Breast epithelium (tissue), 3 donors: ENCODE measurements around the gene ASF1A.

Experiments used
- CTCF ChIP-seq, 3 donors: fragments of 450-650 bp; IDR thresholded peaks; one replicate each; pipeline ENCODE4 v1.5.1; 2016 to 2017; ENCODE audit warnings: antibody characterized with exemption in 3 of 3, mild to moderate bottlenecking in 3 of 3, moderate library complexity in 3 of 3
- POLR2A ChIP-seq: fragments of 450-650 bp; IDR thresholded peaks from one replicate; pipeline ENCODE4 v1.6.1; 2016; ENCODE audit warnings: antibody characterized with exemption, mild to moderate bottlenecking, moderate library complexity
- POLR2AphosphoS5 ChIP-seq, 3 donors: sonication (generic); formaldehyde crosslinking; IDR thresholded peaks; one replicate each; pipeline ENCODE4 v1.6.1; 2017; ENCODE audit warnings: antibody characterized with exemption in 3 of 3

- no peak for TF ChIP-seq POLR2A
- TF ChIP-seq CTCF (IDR thresholded peaks at IDR 0.05), result no peak
- TF ChIP-seq POLR2AphosphoS5 (IDR thresholded peaks at IDR 0.05), result no peak
These were observed 9.2 kb downstream of the ASF1A start for GRCh38 chr6:118903138-118903537.
